ENCODE data around the gene PRKG1. TPM values are rescaled to one million over a fixed set of nuclear protein-coding genes. Genes with fewer than 3 reads are reported as not detected.

Gene PRKG1
- total and polyA plus RNA-seq, 2 of the 8 experiments (the other 6 are each of a cell fraction or from before 2014, with no cell fraction given): 4.2 to 15.2 TPM

- Histone ChIP-seq H3K4ac (replicated peaks; ENCODE audit: insufficient read length, low read depth, low read length) (no peak overlapping the region), H3K23me2 (ENCODE audit: low read depth, low read length) (no peaks in the 10 kb centered on the region), H3K4me3 (ENCODE audit: extremely low read depth in 1 of 4, insufficient read depth in 2 of 4, low read depth in 3 of 4, low read length in 4 of 4) (no peak overlapping the region), H2BK120ac (replicated peaks; ENCODE audit: low read depth, low read length) (no peak overlapping the region), H4K8ac (ENCODE audit: extremely low read depth, insufficient read depth, low read length) (no peak overlapping the region), H2BK5ac (ENCODE audit: low read depth, low read length) (no peak overlapping the region), H3K4me2 (ENCODE audit: insufficient read depth in 1 of 2, low read depth in 2 of 2, low read length in 2 of 2) (no peak overlapping the region), H3K23ac (ENCODE audit: insufficient read length) (no peak overlapping the region), H3K56ac (replicated peaks; ENCODE audit: insufficient read length, low read depth, low read length) (no peak overlapping the region), H3K18ac (ENCODE audit: extremely low read depth, low read length) (no peak overlapping the region), H3K9ac (replicated peaks in 1 of 4; ENCODE audit: extremely low read depth in 1 of 4, low read depth in 3 of 4, low read length in 3 of 4) (no peak overlapping the region), H2BK20ac (ENCODE audit: low read length) (no peak overlapping the region), H3K9me3 (ENCODE audit: insufficient read depth in 2 of 2, low read depth in 1 of 2, low read length in 1 of 2) (no peaks in the 10 kb centered on the region), H3K27me3 (replicated peaks in 1 of 4; ENCODE audit: control insufficient read depth in 3 of 4, extremely low read depth in 1 of 4, insufficient read depth in 3 of 4, low read length in 3 of 4) (no peaks in the 10 kb centered on the region), H3K27ac (ENCODE audit: low read depth, low read length) (no peak overlapping the region), H2AK5ac (ENCODE audit: low read depth, low read length) (no peak overlapping the region), H2BK12ac (ENCODE audit: low read depth, low read length) (no peak overlapping the region), H2AFZ (ENCODE audit: low read length) (no peak overlapping the region), H3K36me3 (ENCODE audit: control insufficient read depth in 2 of 4, insufficient read depth in 4 of 4, low read length in 3 of 4) (no peaks in the 10 kb centered on the region), H3K14ac (ENCODE audit: insufficient read length) (no peak overlapping the region), H3K4me1 (replicated peaks in 1 of 4; ENCODE audit: control insufficient read depth in 3 of 4, insufficient read depth in 4 of 4, low read length in 3 of 4) (peaks cover 0 to 7% (median 4%) of the 10 kb centered on the region in 4 experiments; a peak in 4 of 7 replicates), H3K79me2 (ENCODE audit: control insufficient read depth in 1 of 2, insufficient read depth in 2 of 2, low read length in 2 of 2) (no peaks in the 10 kb centered on the region), H2BK15ac (ENCODE audit: low read length) (no peak overlapping the region), H4K20me1 (replicated peaks in 1 of 2; ENCODE audit: control insufficient read depth in 1 of 2, insufficient read depth in 2 of 2, low read length in 2 of 2) (no peaks in the 10 kb centered on the region), H3K79me1 (ENCODE audit: low read depth, low read length) (no peaks in the 10 kb centered on the region), H4K91ac (replicated peaks; ENCODE audit: insufficient read length, low read length) (no peak overlapping the region), H4K5ac (ENCODE audit: insufficient read length, low read depth, low read length) (no peak overlapping the region)
- FAIRE-seq (no peak), DNase-seq (ENCODE audit: low read depth in 1 of 2, low spot score in 2 of 2) (no peak)
- 78% methylated on average over 11 of the region's 11 CpGs; no CpG with 5 or more reads in 1 of the 2 experiments for WGBS, 2 experiments (ENCODE audit: extremely low coverage in 1 of 2, insufficient coverage in 1 of 2, insufficient read length in 1 of 2, insufficient replicate concordance in 2 of 2, low coverage in 1 of 2, low lambda C conversion rate in 2 of 2, missing lambda C conversion rate in 1 of 2)
- CTCF ChIA-PET (ENCODE audit: partially characterized antibody): no interaction called here
- POLR2A ChIA-PET (ENCODE audit: partially characterized antibody): interaction anchor here (0.7 kb wide), 2 partner anchors 8 to 102 kb away, joined by 3 read pairs; no protein-coding TSS in a partner anchor
- no peak for TF ChIP-seq JUN (IDR thresholded peaks at IDR 0.05; ENCODE audit: low read depth, low read length)
These were observed 140.2 kb downstream of the PRKG1 start for GRCh38 chr10:51214207-51215196.

Measured in H1 (cell line).